GM19035 (cell line): ENCODE results near the gene PIGU.
A peak's percentile ranks its signal among the peaks of the same experiment; 100 is the strongest.
"Not testable (repeated sequence)": the region's sequence is repeated elsewhere in the genome, so short reads cannot be mapped to it uniquely, and the experiment has no call there.

Source experiments
- ATAC-seq: cut with Tn5 transposase; IDR thresholded peaks from one replicate; pipeline ENCODE4 v1.9.1; 2021; ENCODE audit not compliant: unreplicated experiment

The PIGU gene

GRCh38 chr20:34676642-34677373 lies at the start of gene PIGU:
Gene PIGU (minus strand): TSS chr20:34677092. CDS start chr20:34677085, 7 bp downstream.
- peak; percentile 95 for ATAC-seq

- no peak for ATAC-seq
These were observed 47.3 kb upstream of the PIGU start for GRCh38 chr20:34724172-34724571.

- ATAC-seq = not testable (repeated sequence)
These were observed 45.7 kb upstream of the PIGU start for GRCh38 chr20:34722560-34722959.

GRCh38 chr20:34720266-34720665 lies 43.4 kb upstream of the PIGU start:
- no peak for ATAC-seq

GRCh38 chr20:34719242-34720017 lies 42.5 kb upstream of the PIGU start:
- peak; percentile 89 for ATAC-seq

- ATAC-seq = no peak
These were observed 40.6 kb upstream of the PIGU start for GRCh38 chr20:34717230-34718095.

GRCh38 chr20:34716921-34717229 lies 40.0 kb upstream of the PIGU start:
- no peak for ATAC-seq

- no peak for ATAC-seq
These were observed 38.5 kb upstream of the PIGU start for GRCh38 chr20:34715384-34715783.

- ATAC-seq = not testable (repeated sequence)
These were observed 37.1 kb upstream of the PIGU start for GRCh38 chr20:34713944-34714515.

- no peak for ATAC-seq
These were observed 36.5 kb upstream of the PIGU start for GRCh38 chr20:34713194-34713943.

- no peak for ATAC-seq
These were observed 35.8 kb upstream of the PIGU start for GRCh38 chr20:34712525-34713192.

GRCh38 chr20:34711813-34712430 lies 35.0 kb upstream of the PIGU start:
- no peak for ATAC-seq

GRCh38 chr20:34710861-34711574 lies 34.1 kb upstream of the PIGU start:
- ATAC-seq = no peak

GRCh38 chr20:34710568-34710839 lies 33.6 kb upstream of the PIGU start:
- ATAC-seq = no peak

GRCh38 chr20:34709831-34710567 lies 33.1 kb upstream of the PIGU start:
- peak; percentile 41 for ATAC-seq

- peak; percentile 49 for ATAC-seq
These were observed 32.3 kb upstream of the PIGU start for GRCh38 chr20:34709044-34709830.

- peak; percentile 12 for ATAC-seq
These were observed 31.7 kb upstream of the PIGU start for GRCh38 chr20:34708621-34709043.
